ENCODE measurements around the gene SUGCT.
"Not testable (repeated sequence)": the region's sequence is repeated elsewhere in the genome, so short reads cannot be mapped to it uniquely, and the experiment has no call there.

SUGCT gene

DNA sequence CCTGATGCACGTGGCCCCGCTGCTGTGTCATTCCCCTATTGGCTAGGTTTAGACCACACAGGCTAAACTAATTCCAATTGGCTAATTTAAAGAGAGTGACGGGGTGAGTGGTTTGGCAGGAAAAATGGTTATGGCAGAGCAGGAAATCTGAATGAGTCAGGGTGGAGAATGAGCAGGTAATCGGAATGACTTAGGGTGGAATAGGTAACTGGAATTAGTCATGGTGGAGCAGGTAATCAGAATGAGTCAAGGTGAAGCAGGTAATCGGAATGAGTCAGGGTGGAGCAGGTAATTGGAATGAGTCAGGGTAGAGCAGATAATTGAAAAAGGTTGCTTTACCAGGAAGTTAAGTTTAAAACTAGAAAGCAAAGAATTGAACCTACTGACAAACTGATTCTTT is 7.1 kb downstream of the SUGCT start:
- DNase-seq, result not testable (repeated sequence)

GRCh38 chr7:40145596-40146130 is 10.9 kb downstream of the SUGCT start:
- DNase-seq, result not testable (repeated sequence)

- no peak for DNase-seq
Measured at GRCh38 chr7:40147371-40148246, 12.8 kb downstream of the SUGCT start.

GRCh38 chr7:40148247-40148580 is 13.4 kb downstream of the SUGCT start:
- not testable (repeated sequence) for DNase-seq

DNA sequence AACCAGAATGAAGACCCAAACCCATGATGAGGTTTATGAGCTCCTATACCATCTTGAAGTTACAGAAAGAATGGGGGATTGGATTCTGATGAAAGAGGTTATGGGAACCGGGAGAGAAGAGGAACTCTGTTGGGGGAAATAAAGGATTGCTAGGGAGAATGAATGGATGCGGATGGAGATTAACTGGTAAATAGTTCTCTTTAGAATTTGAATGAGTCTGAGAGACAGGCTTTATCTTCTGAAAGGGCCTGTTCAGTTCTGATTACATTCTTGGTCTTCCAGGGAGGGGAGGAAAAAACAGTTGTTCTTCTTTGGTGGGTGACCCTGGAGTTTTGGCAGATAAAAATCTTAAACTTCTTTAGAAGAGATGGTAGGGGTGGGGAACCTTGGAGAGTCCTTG is 13.9 kb downstream of the SUGCT start:
- DNase-seq, result no peak

GRCh38 chr7:40151504-40151903 is 16.7 kb downstream of the SUGCT start:
- no peak for DNase-seq

DNA sequence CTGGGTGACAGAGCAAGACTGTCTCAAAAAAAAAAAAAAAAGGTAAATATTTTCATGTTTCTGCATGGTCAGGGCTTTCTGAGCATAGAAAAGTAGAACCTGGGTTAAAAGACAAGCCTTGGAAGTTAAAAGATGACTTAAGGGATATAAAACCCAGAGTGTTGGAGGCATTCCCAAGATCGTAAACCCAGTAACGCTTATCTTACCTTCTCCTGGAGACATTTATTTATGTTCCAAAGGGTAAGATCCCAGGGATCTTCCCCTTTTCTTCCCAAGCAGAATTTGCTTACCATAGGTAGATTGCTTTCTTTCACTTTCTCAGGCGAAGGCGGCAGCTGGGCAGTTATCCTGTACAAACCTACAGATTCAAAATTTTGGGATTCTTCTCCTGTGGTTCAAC is 22.2 kb downstream of the SUGCT start:
- no peak for DNase-seq

DNA sequence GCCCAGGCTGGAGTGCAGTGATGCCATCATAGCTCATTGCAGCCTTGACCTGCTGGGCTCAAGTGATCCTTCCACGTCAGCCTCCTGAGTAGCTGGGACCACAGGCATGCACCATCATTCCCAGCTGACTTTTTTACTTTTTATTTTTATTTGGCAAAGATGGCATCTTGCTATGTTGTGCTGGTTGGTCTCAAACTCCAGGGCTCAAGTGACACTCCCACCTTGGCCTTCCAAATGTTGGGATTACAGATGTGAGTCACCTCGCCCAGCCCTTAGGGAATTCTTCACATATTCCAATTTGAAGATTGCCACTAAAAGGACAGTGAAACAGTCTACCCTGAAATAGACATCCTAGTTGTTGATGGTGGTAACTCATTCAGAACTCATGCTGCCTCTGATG is 27.7 kb downstream of the SUGCT start:
- no peak for DNase-seq

DNA sequence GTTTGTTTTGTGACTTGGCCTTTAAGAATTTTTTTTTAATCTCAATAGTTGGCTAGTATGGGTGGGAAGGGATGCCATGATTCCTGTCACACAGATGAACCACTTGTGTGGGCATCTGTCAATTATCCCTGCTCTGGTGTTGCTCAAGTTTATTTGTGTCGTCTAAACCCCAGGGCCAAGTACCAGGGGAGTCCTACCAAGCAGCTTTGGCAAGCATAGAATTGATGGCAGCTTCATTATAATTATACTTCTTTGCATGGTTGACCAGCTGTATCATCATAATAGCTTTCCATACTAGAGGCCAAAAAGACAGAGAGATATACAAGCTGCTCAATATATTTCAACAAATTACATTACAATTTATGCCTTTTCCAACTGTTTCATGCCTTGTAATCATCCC is 30.4 kb downstream of the SUGCT start:
- DNase-seq, result no peak

GRCh38 chr7:40167291-40167690 is 32.5 kb downstream of the SUGCT start:
- no peak for DNase-seq

GRCh38 chr7:40168266-40168665 is 33.5 kb downstream of the SUGCT start:
- DNase-seq, result not testable (repeated sequence)

GRCh38 chr7:40173121-40173520 is 38.3 kb downstream of the SUGCT start:
- not testable (repeated sequence) for DNase-seq

- not testable (repeated sequence) for DNase-seq
Measured at GRCh38 chr7:40175256-40175655, 40.5 kb downstream of the SUGCT start.

- no peak for DNase-seq
Measured at GRCh38 chr7:40175725-40176510, 41.1 kb downstream of the SUGCT start.

DNA sequence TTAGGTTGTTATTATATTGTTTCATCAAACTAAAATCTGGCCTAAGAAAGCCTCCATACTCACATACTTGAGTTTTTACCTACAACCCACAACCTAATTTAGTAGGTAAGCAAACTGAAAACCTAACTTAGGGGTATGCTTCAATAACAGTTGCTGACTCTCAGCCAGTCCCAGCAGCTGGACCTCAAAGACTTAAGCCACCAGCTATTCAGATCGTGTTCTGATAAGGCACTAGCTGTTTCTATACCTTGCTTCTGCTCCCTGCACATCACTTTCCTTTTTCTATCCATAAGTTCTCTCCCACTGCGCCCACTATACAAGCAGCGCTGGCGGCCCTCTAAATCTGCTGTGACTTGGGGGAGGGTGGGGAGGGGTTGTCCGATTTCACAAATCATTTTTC is 42.3 kb downstream of the SUGCT start:
- DNase-seq, result no peak

DNA sequence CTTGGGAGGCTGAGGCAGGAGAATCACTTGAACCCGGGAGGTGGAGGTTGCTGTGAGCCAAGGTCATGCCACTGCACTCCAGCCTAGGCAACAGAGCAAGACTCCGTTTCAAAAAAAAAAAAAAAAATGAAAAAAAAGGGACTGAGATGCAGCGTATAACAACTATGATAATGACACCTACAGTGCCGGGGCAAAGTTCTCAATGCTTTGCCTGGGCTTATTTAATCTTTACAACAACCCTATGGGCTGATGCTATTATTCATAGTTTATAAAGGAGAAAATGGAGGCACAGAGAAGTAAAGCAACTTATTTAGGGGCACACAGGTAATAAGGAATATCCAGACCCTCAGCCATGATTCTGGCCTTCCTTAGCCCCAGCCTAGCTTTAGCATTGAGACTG is 47.6 kb downstream of the SUGCT start:
- DNase-seq, result no peak

- no peak for DNase-seq
Measured at GRCh38 chr7:40186586-40186985, 51.8 kb downstream of the SUGCT start.

DNA sequence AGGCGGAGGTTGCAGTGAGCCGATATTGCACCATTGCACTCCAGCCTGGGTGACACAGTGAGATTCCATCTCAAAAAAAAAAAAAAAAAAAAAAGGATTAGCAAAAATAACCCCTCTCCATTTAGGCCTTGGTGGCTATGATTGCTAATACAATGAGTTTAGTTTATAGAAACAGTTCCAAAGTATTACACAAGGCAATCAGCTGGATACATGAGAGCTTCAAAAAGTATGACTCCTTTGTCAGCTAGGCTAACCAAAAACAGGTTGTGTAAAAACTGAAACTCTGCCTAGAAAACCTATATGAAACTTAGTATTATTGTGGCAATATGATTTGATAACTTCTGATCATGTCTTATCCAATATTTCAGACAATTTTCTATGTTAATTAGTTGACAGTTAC is 57.2 kb downstream of the SUGCT start:
- no peak for DNase-seq

GRCh38 chr7:40194745-40195144 is 59.9 kb downstream of the SUGCT start:
- DNase-seq, result no peak

- DNase-seq, result no peak
Measured at GRCh38 chr7:40197527-40197926, 62.7 kb downstream of the SUGCT start.

DNA sequence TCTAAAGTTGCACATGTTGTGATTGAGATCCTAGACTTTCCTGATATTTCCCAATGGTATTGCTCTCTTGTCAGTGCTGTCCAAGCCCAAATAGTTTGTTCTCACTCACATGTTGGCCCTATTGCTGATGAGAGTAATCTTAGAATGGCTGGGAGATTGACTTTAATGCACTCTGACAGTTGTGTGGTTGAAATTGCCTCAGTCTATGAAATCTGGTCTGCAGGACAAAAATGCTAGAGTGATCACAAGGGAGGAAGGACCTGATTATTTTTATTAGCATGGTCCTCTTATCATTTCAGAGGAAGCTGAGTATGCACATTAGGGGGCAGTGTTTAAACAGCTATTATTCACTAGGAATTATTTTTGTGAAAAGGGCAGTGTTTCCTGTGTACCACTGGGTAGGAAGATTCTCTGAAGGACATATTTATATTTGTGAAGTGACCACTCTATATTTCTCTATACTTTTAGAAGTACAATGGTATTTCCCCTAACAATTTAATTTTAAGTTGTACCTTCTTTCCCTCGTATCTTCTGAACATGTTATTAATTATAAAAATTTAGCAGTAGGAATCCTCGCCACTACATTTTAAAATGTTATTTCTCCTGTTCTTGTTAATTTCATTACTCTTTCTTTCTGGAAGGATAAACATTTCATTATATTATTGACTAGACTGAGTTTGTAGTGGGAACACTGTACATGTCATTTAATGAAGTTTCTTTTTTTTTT is 64.4 kb downstream of the SUGCT start:
- DNase-seq, result no peak

GRCh38 chr7:40200791-40201190 is 66.0 kb downstream of the SUGCT start:
- DNase-seq, result no peak

- no peak for DNase-seq
Measured at GRCh38 chr7:40202851-40203250, 68.0 kb downstream of the SUGCT start.
